Coronary artery (tissue), 2 donors: ENCODE data around the gene C20orf144.

Source experiments
- DNase-seq: peaks from one replicate; pipeline ENCODE4 v3.0.0-alpha.2; 2017; ENCODE audit warnings: low spot score
- H3K27ac ChIP-seq, 2 donors: fragments of 200-600 bp; sonication (generic); one replicate each; pipeline ENCODE4 v1.5.1; 2016 to 2019
- H3K4me3 ChIP-seq: fragments of 200-600 bp; sonication (generic); 2 replicates; pipeline ENCODE4 v1.5.1; 2016; ENCODE audit warnings: mild to moderate bottlenecking, moderate library complexity
- TF ChIP-seq, protein P1 (sequence below): fragments of 200-600 bp; sonication (generic); IDR thresholded peaks from one replicate; pipeline ENCODE4 v1.5.1; 2019; ENCODE audit warnings: antibody characterized with exemption

The C20orf144 gene

DNA sequence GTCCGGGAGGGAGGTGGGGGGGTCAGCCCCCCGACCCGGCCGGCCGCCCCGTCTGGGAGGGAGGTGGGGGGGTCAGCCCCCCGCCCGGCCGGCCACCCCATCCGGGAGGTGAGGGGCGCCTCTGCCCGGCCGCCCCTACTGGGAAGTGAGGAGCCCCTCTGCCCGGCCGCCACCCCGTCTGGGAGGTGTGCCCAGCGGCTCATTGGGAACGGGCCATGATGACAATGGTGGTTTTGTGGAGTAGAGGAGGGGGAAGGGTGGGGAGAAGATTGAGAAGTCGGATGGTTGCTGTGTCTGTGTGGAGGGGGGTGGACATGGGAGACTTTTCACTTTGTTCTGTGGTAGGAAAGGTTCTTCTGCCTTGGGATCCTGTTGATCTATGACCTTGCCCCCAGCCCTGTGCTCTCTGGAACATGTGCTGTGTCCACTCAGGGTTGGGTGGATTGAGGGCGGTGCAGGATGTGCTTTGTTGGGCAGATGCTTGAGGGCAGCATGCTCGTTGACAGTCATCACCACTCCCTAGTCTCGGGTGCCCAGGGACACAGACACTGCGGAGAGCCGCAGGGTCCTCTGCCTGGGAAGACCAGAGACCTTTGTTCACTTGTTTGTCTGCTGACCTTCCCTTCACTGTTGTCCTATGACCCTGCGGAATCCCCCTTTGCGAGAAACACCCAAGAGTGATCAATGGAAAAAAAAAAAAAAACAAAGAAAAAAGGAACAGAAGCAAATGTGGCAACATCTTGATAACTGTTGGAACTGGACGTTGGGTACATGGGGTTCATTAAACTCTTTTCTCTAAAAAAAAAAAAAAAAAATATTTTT, 39.7 kb downstream of the C20orf144 start:
- no peak overlapping the region for H3K27ac ChIP-seq
- DNase-seq = no peak
- TF ChIP-seq, protein P1, sequence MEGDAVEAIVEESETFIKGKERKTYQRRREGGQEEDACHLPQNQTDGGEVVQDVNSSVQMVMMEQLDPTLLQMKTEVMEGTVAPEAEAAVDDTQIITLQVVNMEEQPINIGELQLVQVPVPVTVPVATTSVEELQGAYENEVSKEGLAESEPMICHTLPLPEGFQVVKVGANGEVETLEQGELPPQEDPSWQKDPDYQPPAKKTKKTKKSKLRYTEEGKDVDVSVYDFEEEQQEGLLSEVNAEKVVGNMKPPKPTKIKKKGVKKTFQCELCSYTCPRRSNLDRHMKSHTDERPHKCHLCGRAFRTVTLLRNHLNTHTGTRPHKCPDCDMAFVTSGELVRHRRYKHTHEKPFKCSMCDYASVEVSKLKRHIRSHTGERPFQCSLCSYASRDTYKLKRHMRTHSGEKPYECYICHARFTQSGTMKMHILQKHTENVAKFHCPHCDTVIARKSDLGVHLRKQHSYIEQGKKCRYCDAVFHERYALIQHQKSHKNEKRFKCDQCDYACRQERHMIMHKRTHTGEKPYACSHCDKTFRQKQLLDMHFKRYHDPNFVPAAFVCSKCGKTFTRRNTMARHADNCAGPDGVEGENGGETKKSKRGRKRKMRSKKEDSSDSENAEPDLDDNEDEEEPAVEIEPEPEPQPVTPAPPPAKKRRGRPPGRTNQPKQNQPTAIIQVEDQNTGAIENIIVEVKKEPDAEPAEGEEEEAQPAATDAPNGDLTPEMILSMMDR = no peak
- no peak overlapping the region for H3K4me3 ChIP-seq

- TF ChIP-seq, protein P1 = no peak
- no peak for DNase-seq
- no peak overlapping the region for H3K27ac ChIP-seq
- no peak overlapping the region for H3K4me3 ChIP-seq
Measured at GRCh38 chr20:33702861-33703260, 40.7 kb downstream of the C20orf144 start.

- H3K27ac ChIP-seq = no peak overlapping the region
- no peak overlapping the region for H3K4me3 ChIP-seq
- TF ChIP-seq, protein P1 = no peak
- no peak for DNase-seq
Measured at GRCh38 chr20:33703498-33704137, 41.5 kb downstream of the C20orf144 start.

GRCh38 chr20:33704197-33704924, 42.2 kb downstream of the C20orf144 start:
- TF ChIP-seq, protein P1 = no peak
- DNase-seq = no peak
- H3K27ac ChIP-seq = no peak overlapping the region
- no peak overlapping the region for H3K4me3 ChIP-seq

- TF ChIP-seq, protein P1 = no peak
- no peak for DNase-seq
- no peak overlapping the region for H3K27ac ChIP-seq
- no peak overlapping the region for H3K4me3 ChIP-seq
Measured at GRCh38 chr20:33707668-33708067, 45.5 kb downstream of the C20orf144 start.

GRCh38 chr20:33709398-33709797, 47.3 kb downstream of the C20orf144 start:
- no peak overlapping the region for H3K4me3 ChIP-seq
- H3K27ac ChIP-seq = no peak overlapping the region
- no peak for DNase-seq
- TF ChIP-seq, protein P1 = no peak
